HEK293T (cell line): ENCODE measurements around the gene MOGAT3.

ENCODE experiments used
- BHLHE40 ChIP-seq: fragments of 450-650 bp; IDR thresholded peaks from 2 replicates; pipeline ENCODE4 v1.6.1; 2016; ENCODE audit warnings: mild to moderate bottlenecking, moderate library complexity, borderline replicate concordance
- FOXA1 ChIP-seq: fragments of 450-650 bp; IDR thresholded peaks from 2 replicates; pipeline ENCODE4 v1.6.1; 2016; ENCODE audit warnings: mild to moderate bottlenecking
- FOXK2 ChIP-seq: fragments of 450-650 bp; IDR thresholded peaks from 2 replicates; pipeline ENCODE4 v1.6.1; 2016; ENCODE audit warnings: mild to moderate bottlenecking
- FOXM1 ChIP-seq: fragments of 450-650 bp; IDR thresholded peaks from 2 replicates; pipeline ENCODE4 v1.6.1; 2017; ENCODE audit warnings: mild to moderate bottlenecking, borderline replicate concordance
- HDGF ChIP-seq: fragments of 450-650 bp; IDR thresholded peaks from 2 replicates; pipeline ENCODE4 v1.6.1; 2017; ENCODE audit warnings: antibody characterized with exemption, borderline replicate concordance
- SP1 ChIP-seq: fragments of 450-650 bp; IDR thresholded peaks from 2 replicates; pipeline ENCODE4 v1.6.1; 2017

GRCh38 chr7:101156277-101156676 lies 44.6 kb downstream of the MOGAT3 start:
- TF ChIP-seq FOXA1, result no peak
- TF ChIP-seq BHLHE40, result no peak
- TF ChIP-seq FOXK2, result no peak
- no peak for TF ChIP-seq FOXM1
- TF ChIP-seq SP1, result no peak
- no peak for TF ChIP-seq HDGF
